Activated effector memory CD4-positive, alpha-beta T cell treated with Interleukin-2 at 50 U/mL for 16 hours (primary cell): ENCODE measurements around the gene TFDP2.
"Not testable (repeated sequence)": the region's sequence is repeated elsewhere in the genome, so short reads cannot be mapped to it uniquely, and the experiment has no call there.

ENCODE experiments used
- DNase-seq: peaks from one replicate; pipeline ENCODE4 v3.0.0-alpha.2; 2020

The TFDP2 gene

DNA sequence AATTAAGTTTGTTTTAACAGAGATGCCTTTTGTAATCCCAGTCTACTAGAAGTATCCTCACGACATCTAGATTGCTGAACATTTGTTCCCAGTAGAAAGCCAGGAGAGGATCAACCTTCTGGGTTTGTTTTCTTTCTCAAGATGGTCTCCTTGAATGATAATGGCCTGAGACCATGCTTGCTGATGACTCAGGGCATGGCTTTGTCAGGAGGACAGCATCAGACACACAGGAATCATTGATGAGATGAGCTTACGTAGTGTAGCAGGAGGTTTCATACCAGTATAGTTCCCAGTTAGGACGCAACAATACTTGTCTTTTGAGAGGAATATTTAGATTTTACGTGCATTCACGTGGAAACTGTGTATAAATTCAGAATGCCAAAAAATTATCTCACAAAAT is 234.3 kb downstream of the TFDP2 start:
- DNase-seq = no peak

DNA sequence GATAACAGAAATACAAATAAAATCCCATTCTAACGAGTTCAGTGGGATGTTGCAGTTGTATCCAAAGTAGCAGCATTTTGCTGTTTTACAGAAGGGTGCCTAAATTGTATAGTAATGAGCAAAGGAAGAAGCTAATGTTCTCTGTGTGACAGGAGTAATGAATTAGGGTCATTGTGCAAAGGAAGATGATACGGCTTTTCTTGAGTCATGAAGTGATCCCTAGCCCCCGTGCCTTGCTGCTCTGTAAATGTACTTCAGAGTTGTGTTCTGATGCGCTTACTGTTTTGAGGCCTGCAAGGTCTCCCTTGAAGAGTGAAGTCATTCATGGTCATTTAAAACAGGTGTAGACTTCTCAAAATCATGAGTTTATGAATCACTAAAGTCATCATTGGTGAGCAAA is 235.0 kb downstream of the TFDP2 start:
- no peak for DNase-seq

DNA sequence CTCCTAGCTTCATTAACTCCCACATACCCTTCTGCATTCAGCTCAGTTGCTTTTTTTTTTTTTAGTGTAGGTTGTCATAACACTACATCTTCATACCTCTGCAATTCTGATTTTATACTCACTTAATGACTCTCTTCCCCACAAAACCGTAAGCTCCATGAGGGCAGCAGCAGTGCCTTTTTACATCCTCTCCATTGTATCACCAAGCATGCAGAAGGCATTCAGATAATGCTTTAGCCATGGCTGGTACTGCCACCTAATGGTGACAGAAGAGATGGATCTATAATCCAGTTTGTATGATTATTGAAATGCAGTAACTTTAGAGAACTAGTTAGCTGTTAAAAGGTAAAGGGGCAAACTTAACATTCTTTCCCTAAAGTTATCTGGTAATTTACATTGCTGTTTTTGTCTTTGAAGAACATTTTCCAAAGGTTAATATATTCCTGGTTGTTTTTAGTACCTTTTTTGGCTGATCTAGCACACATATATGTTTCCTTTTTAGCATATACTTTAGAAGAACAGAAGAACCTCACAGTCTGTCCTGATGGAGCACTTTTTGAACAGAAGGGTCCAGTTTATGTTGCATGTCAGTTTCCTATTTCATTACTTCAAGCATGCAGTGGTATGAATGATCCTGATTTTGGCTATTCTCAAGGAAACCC is 236.1 kb downstream of the TFDP2 start:
- no peak for DNase-seq

DNA sequence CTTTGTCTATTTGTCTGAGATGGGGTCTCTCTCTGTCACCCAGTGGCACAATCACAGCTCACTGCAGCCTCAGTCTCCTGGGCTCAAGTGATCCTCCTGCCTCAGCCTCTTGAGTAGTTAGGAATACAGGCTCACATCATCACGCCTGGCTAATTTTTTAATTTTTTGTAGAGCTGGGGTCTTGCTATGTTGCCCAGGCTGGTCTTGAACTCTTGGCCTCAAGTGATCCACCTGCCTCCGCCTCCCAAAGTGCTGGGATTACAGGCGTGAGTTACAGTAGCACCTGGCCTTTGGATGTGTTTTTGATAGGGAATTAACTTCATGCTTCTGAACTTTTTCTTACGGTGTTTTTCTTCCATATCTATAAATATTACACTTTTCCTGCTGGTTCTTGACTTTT is 239.4 kb downstream of the TFDP2 start:
- not testable (repeated sequence) for DNase-seq

DNA sequence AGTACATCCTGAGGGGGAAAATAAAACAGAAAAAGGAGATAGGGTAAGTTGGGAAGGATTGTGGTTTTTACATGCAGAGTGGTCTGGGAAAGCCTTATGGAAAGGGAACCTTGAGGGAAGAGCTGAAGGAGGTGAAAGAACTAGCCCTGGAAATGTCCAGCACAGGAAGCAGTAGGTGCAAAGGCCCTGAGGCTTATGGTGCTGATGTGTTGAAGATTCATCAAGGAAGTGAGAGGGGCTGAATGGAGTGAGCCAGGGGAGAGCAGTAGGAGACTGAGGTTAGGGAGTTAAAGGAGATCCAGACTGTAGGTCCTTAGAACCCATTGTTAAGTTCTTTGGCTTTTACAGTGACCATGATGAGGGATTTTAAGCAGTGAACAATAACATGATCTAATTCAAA is 239.9 kb downstream of the TFDP2 start:
- DNase-seq = no peak

DNA sequence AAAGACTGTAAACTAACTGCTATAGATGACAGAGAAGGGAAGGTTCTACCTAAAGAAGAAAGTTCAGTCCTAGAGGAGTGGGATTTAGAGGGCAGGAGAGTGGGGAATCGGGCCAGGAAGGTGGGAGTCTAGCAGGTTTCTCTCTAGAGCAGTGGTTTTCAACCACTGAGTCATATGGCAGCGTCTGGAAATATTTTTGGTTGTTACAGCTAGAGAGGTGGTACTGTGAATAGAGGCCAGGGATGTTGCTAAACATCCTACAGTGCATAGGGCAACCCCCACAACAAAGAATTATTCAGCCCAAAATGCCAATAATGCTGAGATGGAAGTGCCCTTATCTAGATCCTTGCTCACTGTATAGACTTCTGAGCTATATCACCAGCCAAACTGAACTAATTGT is 244.2 kb downstream of the TFDP2 start:
- DNase-seq = no peak

DNA sequence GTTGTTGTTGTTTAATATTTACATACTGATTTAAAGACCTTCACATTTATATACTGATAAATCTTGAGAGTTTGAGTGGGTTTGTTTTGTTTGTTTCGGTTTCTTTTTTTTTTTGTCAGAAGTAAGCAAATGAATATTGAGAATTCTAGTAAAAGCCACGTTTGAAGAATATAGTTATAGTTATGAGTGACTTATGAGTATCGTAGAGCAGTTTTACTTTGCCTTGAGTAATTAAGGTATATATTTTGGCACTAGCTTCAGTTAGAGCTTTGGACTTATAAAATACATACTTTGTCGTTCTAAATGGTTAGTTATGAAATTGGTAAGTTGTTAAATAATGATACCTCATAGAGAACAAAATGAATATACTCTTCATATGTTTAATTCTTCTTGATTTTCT is 245.1 kb downstream of the TFDP2 start:
- no peak for DNase-seq

DNA sequence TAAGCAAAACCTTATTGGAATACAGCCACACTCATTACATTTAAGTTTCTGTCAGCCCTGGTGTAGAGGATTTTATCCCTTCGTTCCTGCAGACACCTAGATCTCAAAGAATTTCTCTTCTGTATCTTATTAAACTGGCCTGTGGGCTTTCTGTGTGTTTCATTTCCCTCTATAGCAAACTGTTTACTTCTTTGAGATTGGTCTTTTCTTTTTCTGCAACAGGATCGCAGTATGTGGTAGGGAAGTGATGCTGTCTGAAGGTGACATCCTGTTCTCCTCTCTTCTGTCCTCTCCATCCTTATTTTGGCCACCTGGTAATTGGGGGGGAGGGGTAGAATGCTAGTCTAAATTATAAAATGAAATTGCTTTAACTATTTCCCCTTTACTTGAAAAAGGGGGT is 247.4 kb downstream of the TFDP2 start:
- DNase-seq = no peak

DNA sequence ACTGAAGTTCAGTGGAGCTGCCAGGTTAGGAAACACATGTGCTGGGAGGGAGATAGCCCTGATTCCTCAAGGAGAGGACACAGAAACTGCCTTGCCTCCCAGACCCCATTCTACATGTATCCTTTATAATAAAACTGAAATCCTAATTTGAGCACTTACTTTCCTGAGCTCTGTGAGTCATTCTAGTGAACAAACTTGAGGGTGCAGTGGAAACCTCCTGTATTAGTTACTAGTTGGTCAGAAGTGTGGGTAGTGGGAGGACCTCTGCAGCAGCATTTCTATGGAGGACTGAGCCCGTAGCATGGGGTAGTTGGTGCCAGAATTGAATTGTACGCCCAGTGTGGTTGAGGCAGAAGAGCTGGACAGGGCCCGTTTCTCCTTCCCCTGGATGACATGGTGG is 249.0 kb downstream of the TFDP2 start:
- no peak for DNase-seq

DNA sequence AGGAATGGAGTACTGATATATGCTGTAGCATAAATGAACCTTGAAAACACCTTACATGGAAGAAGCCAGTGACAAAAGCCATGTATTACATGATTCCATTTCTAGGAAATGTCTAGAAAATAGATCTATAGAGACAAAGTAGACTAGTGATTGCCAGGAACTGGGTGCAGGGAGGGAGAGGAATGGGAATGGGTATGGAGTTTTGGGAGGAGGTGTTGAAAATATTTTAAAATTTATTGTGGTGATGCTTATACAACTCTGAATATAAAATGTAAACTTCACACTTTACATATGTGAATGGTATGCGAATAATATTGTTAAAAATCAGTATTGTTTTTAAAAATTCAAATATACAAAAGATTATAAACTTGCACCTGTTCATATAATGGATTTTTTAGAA is 250.4 kb downstream of the TFDP2 start:
- no peak for DNase-seq

DNA sequence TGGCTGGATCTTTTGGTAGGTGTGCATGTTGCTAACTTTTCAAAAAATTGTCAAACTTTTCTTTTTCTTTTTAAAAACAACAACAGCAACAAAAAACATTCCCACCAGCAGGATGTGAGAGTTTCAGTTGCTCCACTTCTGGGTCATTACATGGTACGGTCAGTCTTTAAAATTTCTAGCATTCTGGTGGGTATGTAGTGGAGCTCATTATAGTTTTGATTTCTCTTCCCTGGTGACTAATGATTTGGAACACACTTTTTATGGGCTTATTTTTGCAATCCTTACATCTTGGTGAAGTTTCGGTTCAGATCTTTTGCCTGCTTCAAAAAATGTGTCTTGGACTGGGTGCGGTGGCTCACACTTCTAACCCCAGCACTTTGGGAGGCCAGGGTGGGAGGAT is 253.6 kb downstream of the TFDP2 start:
- no peak for DNase-seq

DNA sequence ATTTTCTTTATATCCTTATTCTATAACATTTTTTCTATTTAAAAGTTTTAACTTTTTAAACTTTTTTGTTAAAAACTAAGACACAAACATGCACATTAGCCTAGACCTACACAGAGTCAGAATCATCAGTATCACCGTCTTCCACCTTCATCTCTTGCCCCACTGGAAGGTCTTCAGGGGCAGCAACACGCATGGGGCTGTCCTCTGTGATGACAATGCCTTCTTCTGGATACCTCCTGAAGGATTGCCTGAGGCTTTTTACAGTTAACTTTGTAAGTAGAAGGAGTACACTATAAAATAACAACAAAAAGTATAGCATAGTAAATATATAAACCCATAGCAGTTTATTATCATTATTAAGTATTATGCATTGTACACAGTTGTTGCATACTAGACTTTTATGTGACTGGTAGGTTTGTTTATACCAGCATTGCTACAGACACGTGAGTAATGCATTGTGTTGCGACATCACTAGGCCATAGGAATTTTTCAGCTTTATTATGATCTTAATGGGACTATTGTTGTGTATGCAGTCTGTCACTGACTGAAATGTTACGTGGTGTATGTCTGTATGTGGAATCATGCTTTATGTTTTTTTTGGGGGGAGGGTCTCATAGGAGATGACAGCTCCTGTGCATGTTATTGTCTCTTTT is 254.7 kb downstream of the TFDP2 start:
- DNase-seq = no peak
